Sciatic nerve (tissue), 2 donors: ENCODE results near the gene PDCD1. TPM values are rescaled to one million over a fixed set of nuclear protein-coding genes. Genes with fewer than 3 reads are reported as not detected.
A peak's percentile ranks its signal among the peaks of the same experiment; 100 is the strongest.
"Not testable (repeated sequence)": the region's sequence is repeated elsewhere in the genome, so short reads cannot be mapped to it uniquely, and the experiment has no call there.

Experiments used
- ATAC-seq: fragments of 200-7000 bp; cut with Tn5 transposase; one replicate; pipeline ENCODE4 v1.9.1; 2020; ENCODE audit warnings: mild to moderate bottlenecking, moderate library complexity
- DNase-seq: peaks from one replicate; pipeline ENCODE4 v3.0.0-alpha.2; 2020; ENCODE audit warnings: low spot score
- intact Hi-C: fragments of 100-400 bp; cut with DNase I; formaldehyde crosslinking; loops from one replicate; pipeline ENCODE4 v1.14.2; 2022
- total RNA-seq: library from RNA; stranded (reverse); fragmentation: NEBNext Ultra II Directional; extraction: Animal tissue kit (Norgen Biotek cat#: 25700); gene quantifications from one replicate; pipeline ENCODE4 v1.2.1, GENCODE V29; 2021
- donor health status: DM: no; HTN: no; CAD: no.
- donor health status: DM: no; HTN: no; CAD: no.

PDCD1 gene
- total RNA-seq, 1 donor from 2014 or later = 0.27 TPM

DNA sequence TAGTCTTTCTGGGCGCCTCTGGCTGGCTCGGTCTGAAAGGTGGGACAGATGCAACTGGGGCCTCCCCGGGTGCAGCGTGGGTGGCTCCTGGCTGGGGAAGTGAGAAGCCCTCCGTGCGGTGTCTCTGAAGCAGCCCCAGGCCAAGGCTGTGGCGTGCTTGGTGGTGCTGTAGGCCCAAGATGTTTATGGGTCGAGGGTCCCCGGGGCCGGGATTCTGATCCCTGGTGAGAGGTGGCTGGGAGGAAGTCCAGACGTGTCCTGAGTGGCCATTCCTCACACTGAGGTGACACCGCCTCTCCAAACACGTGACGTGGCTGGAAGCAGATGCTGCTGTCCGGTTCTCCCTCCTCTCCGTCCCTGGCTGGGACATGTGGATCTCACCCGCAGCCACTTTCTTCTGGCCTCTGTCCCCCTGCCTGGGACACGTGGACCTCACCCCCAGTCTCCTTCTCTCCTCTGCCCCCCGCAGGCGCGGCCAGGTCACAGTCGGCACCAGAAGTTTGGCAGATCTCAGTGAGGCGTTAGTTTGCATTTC lies 23.5 kb upstream of the PDCD1 start:
- intact Hi-C loops = no loop called here
- DNase-seq (peak; percentile 84), ATAC-seq (peak; percentile 66)

DNA sequence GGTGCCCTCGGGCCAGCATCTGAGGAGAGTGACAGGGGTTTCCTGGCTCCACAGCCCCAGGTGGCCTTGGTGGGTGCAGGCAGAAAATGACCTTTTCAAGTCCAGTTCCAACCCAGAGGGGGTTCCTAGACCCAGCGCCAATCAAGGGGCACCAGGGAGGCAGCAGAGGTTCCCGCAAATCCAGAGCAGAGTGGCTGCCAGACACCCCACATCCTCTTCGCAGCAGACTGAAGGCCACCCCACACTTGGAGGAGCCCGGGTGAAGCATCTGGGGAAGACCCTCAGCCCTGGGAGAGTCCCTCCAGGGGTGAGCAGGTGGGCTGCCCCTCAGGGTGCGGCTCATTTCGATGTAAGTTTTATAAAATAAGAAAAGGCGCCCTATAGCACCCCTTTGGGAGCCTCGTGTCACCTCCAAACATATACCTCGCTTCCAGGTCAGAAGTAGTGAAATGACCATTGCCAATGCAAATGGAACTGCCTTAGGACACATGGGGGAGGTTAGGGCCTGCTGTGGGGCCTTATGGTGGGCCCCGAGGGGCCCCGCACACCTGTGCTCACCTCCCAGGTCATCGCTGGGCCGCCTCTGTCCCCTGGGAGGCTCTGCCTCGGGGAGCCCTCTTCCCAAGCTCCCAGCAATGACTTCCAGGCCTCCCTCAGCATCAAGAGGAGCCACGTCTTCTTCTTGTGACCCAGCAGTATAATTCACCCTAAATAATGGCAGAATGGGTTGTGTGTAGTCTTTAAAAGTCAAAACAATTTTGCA lies 21.8 kb upstream of the PDCD1 start:
- DNase-seq (no peak), ATAC-seq (no peak)
- intact Hi-C loops = no loop called here

DNA sequence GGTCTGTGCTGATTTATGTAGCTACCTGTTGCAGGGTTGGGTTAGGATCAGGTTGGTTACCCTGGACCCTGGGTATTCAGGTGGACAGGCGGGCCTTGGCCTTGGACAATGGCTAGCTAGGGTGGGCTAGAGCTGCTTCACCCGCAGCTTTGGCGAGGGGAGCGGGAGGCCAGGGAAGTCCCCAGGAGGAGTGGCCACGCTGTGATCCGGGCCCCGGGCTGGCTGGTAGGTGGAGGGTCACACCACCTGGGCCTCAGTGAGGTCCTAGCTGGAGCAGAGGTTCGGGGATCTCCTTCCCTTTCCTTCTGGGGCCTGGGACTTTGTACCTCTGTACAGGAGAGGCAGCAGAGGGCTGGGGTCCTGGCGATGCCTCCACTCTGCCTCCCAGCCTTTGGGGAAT lies 20.6 kb upstream of the PDCD1 start:
- ATAC-seq (no peak), DNase-seq (no peak)
- intact Hi-C loops = loop anchor here (10.0 kb wide), 1 partner anchor 135 kb away; no protein-coding TSS in a partner anchor

DNA sequence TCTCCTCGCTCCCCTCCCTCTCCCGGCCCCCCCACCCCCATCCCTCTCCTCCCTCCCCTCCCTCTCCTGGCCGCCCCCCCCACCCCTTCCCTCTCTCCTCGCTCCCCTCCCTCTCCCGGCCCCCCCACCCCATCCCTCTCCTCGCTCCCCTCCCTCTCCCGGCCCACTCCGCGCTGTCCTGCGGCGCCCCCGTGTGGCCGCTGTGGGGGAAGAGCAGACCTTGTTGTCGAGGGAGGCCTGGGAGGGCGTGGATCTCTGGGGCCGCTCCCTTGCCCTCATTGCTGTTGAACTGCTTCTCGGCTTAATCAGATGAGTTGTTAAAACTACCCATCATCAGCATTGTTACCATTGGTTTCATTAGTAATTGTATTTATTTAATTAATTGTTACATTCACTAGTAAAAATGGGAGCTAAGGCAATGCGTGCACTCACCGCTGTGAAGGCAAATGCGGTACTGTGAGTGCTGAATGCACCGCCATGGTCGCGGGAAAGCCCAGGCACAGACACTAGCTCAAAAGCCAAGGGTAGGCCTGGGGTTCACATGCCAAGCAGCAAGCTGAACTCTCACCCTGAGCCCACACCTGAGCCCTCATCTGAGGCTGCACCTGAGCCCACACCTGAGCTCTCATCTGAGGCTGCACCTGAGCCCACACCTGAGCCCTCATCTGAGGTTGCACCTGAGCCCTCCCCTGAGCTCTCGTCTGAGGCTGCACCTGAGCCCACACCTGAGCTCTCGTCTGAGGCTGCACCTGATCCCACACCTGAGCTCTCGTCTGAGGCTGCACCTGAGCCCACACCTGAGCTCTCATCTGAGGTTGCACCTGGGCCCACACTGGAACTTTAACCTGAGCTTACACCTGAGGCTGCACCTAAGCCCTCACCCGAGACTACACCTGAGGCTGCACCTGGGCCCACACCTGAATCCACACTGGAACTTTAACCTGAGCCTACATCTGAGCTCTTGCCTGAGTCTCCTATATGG lies 19.6 kb upstream of the PDCD1 start:
- no peak for ATAC-seq
- peak; percentile 85 for DNase-seq
- intact Hi-C loops = loop anchor here (10.0 kb wide), 1 partner anchor 133 kb away; no protein-coding TSS in a partner anchor

DNA sequence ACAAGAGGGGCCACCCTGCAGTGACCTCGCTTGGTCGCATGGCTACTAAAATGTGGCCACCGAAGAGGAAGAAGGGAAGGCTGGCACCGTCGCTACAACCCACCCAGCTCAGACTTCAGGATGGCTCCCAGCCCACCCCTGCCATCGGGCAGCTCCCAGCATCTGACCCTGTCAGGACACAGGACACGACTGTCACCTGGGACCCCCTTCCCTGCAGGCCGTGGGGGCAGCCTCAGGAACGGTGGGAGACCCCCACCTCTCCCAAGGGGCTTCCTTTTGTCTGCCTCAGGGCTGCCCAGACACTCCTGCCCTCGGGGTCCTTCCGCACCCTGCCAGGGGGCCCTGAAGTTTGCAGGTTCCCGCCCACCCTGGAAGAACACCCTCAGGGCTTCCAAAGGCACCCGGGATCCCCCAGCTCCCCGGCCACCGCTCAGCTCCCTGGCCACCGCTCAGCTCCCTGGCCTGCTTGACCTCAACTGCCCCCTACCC lies 18.5 kb upstream of the PDCD1 start:
- intact Hi-C loops = loop anchor here (10.0 kb wide), 1 partner anchor 132 kb away; no protein-coding TSS in a partner anchor
- ATAC-seq (no peak), DNase-seq (no peak)

DNA sequence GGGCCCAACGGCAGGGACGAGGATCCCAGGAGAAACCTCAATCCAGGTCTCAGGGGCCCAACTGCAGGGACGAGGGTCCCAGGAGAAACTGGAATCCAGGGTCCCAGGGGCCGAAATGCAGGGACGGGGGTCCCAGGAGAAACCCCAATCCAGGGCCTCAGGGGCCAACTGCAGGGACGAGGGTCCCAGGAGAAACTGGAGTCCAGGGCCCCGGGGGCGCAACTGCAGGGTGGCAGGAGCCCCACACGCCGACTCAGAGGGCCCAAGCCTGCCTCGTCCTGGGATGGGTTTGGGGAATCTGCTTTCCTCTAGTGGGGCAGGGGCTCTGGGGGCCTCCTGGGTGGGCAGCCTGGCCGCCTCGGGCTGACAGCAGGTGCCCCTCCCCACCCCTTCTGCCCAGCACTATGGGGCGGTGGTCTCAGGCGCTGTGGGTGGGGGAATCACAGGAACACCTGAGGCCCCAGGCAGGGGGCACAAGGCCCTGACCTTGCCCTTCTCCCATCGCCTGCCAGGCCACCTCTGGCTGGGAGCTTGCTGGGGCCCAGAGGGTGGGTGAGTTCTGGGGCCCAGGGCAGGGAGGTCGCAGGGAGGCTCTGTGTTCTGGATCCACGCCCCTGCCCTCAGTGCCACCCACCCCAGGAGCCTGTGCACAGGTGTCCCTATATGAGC lies 18.0 kb upstream of the PDCD1 start:
- intact Hi-C loops = loop anchor here (10.0 kb wide), 1 partner anchor 132 kb away; no protein-coding TSS in a partner anchor
- DNase-seq (no peak), ATAC-seq (no peak)

DNA sequence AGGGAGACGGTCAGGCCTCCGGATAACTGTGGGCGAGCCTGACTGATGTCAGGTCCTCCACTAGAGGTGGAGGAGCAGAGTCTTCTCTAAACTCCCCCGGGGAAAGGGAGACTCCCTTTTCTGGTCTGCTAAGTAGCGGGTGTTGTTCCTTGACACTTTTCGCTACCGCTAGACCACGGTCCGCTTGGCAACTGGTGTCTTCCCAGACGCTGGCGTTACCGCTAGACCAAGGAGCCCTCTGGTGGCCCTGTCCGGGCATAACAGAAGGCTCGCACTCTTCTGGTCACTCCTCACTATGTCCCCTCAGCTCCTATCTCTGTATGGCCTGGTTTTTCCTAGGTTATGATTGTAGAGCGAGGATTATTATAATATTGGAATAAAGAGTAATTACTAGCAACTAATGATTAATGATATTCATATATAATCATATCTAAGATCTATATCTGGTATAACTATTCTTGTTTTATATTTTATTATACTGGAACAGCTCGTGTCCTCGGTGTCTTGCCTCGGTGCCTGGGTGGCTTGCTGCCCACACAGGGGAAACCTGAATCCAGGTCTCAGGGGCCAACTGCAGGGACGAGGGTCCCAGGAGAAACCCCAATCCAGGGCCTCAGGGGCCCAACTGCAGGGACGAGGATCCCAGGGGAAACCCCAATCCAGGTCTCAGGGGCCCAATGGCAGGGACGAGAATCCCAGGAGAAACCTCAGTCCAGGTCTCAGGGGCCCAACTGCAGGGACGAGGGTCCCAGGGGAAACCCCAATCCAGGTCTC lies 17.2 kb upstream of the PDCD1 start:
- intact Hi-C loops = loop anchor here (10.0 kb wide), 1 partner anchor 131 kb away; no protein-coding TSS in a partner anchor
- DNase-seq, ATAC-seq: not testable (repeated sequence)

DNA sequence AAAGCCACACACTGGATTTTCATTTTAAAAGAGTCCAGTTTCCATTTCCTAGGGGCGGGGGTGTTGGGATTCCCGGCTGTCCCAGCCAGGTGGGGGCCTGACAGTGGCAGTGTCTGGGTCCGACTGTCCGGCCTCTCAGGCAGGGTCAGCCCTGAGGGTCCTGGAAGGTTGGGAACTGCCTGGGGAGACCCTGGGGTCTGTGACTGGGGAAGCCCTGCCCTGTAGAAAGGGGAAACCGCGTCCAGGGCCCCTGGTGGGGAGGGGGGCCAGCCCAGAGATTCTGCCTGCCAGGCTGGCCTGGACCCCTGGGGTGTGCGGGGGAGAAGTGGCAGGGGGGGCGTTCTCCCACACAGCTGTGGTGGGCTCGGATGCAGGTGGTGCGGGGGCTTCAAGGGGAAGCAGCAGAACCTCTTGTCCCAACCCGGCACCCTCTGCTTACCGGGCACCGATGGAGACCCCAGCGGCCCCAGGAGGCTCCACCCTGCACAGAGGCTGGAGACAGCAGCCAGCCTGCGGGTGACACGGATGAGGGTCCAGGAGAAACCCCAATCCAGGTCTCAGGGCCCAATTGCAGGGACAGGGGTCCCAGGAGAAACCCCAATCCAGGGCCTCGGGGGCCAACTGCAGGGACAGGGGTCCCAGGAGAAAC lies 15.7 kb upstream of the PDCD1 start:
- intact Hi-C loops = loop anchor here (10.0 kb wide), 1 partner anchor 130 kb away; no protein-coding TSS in a partner anchor
- ATAC-seq (no peak), DNase-seq (no peak)

DNA sequence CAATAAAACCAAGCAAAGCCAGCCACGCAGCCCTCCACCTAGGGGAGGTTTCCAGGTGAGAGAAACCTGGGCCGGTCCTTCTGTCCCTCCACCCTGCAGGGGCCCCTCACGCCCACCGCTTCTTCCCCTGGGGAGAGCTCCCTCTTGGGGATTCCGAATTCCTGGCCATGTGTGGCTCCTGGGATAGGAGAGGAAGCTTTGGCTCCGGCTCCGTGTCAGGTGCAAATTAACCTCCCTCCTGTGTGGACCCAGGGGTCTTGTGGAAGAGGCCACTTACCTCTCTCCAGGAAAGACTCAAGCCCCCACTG lies 15.1 kb upstream of the PDCD1 start:
- intact Hi-C loops = loop anchor here (10.0 kb wide), 1 partner anchor 129 kb away; no protein-coding TSS in a partner anchor
- DNase-seq (no peak), ATAC-seq (no peak)

DNA sequence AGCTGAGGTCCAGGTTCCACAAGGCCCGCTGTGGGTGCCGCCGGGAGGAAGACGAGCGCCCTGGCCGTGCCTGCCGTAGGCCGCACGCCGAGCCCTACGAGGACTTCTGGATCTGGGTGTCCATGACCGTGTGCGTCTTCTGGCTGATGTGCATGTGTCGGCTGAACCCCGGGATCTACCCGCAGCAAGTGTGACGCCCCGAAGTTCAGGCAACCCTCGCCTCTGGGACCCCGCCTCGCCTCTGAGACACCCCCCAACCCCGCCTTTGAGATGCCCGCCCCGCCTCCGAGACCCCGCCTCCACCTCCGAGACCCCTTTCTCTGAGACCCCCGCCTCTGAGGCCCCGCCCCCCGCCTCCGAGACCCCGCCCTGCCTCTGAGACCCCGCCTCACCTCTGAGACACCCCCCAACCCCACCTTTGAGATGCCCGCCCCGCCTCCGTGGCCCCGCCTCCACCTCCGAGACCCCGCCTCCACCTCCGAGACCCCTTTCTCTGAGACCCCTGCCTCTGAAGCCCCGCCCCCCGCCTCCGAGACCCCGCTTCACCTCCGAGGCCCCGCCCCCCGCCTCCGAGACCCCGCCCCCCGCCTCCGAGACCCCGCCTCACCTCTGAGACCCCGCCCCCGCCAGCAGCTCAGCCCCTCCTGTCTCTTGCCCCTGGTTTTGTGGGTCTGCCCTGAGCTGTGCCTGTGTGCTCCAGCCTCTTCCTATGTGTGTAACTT lies 14.5 kb upstream of the PDCD1 start:
- ATAC-seq = no peak
- no peak for DNase-seq
- intact Hi-C loops = loop anchor here (10.0 kb wide), 1 partner anchor 128 kb away; no protein-coding TSS in a partner anchor

DNA sequence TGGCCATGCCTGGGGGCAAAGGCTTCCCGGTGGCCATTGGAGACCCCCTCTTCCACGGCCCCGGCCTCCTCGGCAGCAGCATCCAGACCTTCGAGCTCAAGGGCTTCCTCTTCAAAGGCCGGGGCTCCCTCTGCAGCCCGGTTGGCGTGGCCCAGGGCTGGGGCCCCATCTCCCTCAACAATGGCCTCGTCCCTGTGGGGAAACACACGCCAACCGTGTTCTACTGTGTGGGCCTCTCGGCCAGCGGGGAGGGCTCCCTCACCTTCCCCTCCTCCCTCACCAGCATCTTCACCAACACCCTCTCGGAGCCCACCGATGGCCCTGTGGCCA lies 13.6 kb upstream of the PDCD1 start:
- DNase-seq (no peak), ATAC-seq (no peak)
- intact Hi-C loops = loop anchor here (10.0 kb wide), 1 partner anchor 127 kb away; no protein-coding TSS in a partner anchor

DNA sequence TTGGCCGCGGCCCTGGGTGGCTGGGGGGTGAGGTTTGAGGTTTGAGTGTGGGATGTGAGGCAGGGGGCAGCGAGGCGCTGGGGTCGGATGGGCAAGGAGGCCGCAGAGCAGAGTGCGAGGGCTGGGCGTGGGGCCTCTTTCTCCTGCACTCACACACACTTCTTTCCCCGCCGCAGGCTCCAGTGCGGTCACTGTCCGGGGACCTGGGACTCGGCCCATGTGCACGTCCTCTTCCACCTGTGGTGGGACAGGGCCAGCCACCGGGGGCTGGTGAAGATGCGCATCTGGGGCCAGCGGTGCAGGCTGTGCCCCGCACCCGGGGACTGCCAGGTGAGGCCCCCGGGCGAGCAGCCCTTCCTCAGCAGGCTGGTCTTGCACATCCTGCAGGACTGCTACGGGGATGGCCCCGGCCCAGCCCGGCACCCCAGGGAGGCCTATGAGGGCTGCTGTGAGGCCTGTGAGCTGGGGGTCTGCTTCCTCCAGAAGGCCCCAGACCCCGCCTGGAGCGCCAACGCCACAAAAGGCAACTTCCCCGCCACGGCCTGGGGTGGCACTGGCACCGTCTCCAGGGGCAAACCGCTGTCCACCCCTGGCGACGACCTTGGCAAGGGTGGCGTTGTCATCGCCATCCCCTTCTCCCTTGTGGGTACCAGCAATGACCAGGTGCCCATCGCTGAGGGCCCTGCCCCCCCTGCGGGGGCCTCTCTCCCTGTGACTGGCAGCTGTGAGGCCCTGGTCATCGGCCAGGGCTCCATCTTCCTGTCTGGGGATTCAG lies 13.0 kb upstream of the PDCD1 start:
- no peak for DNase-seq
- intact Hi-C loops = loop anchor here (10.0 kb wide), 1 partner anchor 127 kb away; no protein-coding TSS in a partner anchor
- peak; percentile 13 for ATAC-seq

DNA sequence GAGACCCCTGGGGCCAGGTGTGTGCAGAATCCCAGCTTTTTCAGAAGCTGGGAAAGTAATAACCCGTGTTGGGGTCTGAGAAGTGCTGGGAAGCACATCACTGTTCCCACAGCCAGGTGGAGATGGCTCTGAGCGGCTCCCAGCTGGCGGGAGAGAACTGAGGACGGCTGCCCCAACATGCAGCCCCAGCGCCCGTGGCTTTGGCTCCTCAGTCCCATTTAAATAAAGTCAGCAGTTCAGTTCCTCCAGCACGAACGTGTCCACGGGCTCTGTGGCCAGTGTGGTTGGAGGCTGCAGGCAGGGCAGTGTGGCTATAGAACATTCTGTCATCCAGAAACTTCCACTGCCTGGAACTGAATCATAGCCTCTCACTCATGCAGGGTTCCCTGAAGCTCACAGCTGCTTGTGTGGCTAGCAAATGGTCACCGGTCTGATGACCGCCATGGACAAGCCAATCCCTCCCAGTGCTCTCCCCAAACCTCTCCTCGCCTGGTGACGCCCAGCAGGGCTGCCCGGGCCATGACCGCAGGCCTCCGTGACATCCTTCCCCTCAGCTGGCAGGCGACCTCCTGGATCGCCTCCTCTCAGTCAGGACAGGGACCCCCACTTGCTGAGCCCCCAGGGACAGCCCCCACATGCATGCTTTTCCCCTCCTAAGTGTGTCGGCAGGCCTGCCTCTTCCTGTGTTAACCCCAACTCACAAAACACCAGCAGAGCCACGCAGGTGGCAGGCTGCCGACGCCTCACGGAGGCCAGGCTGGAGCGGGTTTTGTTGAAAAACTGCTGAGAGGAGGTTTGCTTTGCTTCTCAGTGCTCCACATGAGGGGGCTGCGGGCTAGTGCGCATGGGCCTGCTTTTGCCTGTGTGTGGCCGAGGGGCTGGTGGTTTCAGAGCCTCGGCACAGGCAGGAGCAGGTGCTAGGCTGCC lies 12.2 kb upstream of the PDCD1 start:
- DNase-seq = no peak
- no peak for ATAC-seq
- intact Hi-C loops = loop anchor here (10.0 kb wide), 1 partner anchor 126 kb away; no protein-coding TSS in a partner anchor

DNA sequence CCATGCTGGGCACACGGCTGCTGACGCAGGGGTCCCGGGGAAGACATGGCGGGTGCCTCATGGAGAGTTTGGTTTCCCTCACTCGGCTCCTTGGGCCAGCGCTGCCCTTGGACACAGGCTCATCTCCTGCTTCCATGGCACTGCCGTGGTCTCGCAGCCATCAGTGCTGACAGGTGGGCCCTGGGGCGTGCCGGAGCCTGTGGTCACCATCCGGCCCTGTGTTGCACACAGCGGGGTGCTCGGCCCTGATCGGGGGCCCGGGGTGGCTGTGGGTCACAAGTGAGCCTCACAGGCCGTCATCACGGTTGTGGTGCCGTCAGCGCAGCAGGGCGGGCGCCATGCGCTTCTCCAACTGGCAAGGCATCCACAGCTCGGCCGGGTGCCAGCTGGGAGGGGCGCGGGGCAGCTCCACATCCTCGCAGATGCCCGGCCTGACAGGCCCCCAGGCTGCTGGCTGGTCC lies 11.4 kb upstream of the PDCD1 start:
- ATAC-seq = no peak
- DNase-seq = no peak
- intact Hi-C loops = loop anchor here (10.0 kb wide), 1 partner anchor 125 kb away; no protein-coding TSS in a partner anchor
